ENCODE data around the gene NEK7.
"Not testable (repeated sequence)": the region's sequence is repeated elsewhere in the genome, so short reads cannot be mapped to it uniquely, and the experiment has no call there.

NEK7 gene

DNA sequence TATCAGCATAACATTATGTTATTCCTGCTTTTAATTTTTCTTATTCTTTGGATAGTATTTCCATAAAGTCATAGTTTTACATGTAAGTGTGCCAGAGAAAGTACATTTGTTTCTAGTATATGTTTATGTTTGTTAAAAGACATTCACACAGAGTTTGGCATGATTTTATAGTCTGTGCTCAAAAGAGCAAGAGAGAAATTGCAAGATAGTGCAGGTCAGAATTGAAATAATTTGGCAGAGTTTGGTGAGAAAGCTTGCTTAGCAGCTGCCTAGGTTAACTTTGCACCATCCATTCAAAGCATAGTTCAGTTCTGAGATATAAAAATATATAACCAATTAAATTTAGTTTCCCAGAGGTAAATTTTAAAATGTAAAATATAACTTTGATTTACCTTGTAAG is 17.0 kb downstream of the NEK7 start:
- DNase-seq = no peak

DNA sequence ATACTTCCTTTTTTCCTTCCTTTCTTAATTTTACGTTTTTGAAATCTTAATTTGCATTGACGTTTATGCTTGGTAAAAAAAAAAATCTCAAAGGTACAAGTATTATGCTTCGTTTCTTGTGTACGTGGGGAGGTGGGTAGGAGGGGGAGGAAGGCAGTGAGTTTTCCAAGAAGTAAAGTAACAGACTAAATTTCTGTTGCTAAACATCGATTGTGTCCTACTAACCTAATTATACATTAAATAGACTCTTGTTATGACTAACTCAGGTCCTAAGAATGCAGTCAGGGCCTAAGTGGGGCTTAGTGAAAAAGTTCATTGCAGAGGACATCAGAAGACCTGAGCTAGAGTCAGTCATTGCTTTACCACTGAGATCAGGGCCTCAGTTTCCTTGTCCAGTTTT is 17.5 kb downstream of the NEK7 start:
- DNase-seq = no peak

- no peak for DNase-seq
Measured at GRCh38 chr1:198175423-198176170, 18.8 kb downstream of the NEK7 start.

DNA sequence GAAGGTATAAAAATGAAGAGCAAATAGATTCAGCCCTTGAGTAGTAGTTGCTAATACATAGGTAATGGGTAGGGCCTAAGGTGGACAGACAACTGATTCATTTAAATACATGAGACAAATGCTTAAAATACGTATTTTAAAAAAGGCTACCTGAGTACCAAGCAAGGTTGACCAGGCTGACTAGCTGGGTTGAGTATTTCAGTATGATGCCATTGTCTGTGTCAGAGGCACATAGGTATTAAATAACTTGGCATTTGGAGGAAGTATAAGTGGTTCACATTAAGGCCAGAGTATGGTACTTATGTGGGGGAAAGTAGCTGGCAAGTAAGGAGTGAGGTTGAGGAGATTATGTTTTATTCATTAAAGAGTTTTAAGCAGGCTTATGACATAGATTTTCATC is 19.4 kb downstream of the NEK7 start:
- no peak for DNase-seq

DNA sequence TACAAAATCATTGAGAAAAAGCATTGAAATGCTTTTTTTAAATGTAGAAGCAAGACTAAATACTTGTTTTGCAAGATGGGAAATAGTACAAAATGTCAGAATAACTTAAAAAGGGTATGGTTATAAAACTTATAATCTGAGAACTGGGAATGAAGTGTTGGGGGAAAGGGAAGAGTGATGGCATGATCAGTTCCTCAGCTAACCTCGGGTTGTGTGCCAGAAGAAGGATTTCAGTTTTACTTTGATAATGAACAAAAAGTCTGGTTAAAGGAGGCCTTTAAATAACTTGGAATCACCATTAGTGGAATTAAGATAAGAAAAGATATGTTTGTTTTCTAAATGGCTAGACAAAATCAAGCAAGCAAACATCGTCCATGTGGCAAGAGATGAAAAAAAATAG is 20.7 kb downstream of the NEK7 start:
- no peak for DNase-seq

GRCh38 chr1:198178615-198179014 is 21.8 kb downstream of the NEK7 start:
- DNase-seq = no peak

- no peak for DNase-seq
Measured at GRCh38 chr1:198179556-198179981, 22.8 kb downstream of the NEK7 start.

DNA sequence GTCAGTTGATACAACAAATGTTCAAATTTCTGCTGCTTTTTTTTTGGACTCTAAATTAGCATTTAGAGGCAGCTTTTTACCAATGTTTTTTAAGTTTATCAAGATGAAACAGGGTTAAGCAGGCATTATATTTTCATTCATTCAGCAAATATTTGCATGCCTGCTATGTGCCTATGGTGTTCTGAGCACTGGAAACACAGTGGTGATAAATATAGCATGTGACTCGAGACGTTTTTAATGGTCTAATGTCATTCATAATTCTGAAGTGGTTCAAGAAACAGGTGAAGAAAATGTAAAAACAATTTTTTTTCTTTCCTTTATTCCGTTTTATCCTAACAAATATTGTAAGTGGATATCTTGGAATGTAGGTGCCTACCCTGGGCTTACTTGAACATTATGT is 26.8 kb downstream of the NEK7 start:
- no peak for DNase-seq

GRCh38 chr1:198184516-198184915 is 27.7 kb downstream of the NEK7 start:
- DNase-seq = no peak

GRCh38 chr1:198185146-198185545 is 28.3 kb downstream of the NEK7 start:
- no peak for DNase-seq

DNA sequence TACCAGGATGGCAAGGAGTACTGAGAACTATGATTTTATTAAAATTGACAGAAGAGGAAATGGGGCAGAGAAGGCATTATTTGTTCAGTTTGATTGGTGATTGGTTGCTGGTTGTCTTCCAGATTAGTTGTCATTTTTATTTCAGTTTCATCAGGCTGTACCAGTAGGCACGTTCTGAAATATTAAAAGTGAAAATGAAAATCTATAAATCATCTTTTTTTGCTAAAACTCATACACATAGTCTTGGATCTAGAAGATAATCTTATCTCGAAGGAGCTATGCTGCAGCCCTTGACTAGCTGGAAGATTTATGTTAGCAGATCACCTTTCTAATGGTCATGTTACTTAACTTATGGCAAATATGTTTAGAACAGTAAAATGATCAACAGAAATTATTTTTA is 29.0 kb downstream of the NEK7 start:
- no peak for DNase-seq

DNA sequence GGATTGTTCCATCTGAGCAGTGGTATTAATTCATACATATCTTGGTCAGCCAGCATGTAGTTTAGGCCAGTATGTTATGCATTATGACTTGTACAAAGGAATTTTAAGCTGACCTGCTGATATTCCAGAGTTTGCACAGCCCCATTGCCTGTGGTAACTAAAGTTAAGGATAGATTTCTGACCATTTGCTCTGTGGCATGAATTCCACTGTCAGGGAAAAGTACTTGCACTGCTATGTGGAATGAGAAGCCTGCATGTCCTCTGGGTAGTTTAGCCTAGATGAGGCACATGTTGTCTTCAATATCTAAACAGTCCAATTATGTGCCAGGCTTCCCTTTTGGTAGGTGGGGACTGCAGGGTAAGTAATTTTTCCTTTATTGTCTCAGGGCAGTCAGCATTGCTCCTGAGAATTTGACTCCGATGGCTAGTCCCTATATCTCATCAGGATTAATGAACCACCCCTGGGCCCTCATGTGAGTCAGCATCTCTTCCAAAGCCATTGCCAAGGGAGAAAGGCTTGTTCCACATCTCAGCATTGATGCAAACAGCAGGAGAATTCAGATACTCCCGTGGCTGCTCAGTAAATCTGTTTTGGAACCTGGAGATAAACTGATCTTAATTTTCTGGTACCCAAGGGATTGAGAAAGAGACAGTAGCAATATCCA is 30.2 kb downstream of the NEK7 start:
- no peak for DNase-seq

DNA sequence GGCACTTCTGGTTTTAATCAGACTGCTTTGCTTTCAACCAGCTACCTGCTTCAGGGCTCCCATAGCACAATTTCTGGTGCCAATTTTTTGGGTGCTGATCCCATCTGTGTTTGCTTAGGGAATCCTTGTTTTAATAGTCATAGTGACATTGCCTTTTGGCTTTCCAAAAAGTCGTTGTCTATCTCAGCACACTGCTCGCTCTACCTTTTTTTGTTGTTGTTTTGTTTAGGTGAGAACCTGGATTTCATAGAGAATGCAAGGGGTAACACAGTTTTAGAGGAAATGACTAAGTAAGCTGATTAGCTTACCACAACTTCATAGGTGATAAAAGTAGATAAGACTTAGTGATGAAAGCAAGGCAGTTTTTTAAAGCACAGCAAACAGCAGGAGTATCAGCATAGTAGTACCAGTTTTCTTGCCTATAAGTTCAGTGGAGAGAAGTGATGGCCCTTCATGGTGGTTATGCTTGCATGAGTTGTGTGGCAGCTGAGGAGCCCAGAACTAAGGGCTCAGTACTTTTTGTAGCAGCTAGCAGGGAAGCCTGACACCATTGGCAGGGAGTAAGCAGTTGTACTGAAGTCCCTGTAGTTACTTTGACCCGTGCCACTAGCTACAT is 31.3 kb downstream of the NEK7 start:
- no peak for DNase-seq

- DNase-seq = no peak
Measured at GRCh38 chr1:198191117-198191516, 34.3 kb downstream of the NEK7 start.

GRCh38 chr1:198193871-198194270 is 37.1 kb downstream of the NEK7 start:
- not testable (repeated sequence) for DNase-seq

DNA sequence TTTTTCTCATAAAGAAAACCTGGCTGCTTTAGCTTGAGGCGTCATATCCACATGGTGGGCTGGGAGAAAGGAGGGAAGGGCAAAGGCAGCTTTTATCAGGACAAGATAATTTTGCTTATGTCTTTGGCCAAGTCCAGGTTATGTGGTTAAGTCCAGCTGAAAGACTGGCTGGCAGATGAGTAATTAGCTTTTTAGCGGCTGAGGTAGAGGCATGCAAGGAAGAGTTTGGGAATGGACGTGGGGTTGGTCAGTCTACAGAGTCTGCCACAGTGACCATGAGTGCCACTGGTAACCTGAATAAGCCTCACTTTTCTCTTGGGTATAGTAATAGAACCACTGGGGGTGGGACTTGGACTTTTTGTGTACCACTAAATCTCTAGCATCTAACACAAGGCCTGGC is 39.8 kb downstream of the NEK7 start:
- DNase-seq = no peak

DNA sequence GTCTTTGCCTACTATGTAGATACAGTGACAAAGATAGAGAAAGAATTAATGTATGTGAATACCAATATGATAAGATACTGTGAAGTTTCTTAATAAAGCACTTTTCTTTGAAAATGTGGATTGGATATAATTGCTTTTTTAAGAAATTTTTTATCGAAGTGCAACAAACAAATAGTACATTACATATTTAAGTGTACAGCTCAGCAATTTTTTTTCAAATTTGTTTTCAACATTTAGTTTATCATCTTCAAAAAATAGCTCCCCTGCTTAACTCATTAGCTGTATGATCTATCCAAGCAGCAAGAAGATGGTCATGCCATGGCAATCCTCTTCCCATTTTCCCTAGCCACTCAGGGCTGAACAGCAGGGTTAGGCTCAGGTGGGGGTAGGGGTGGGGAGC is 40.5 kb downstream of the NEK7 start:
- DNase-seq = no peak

- DNase-seq = no peak
Measured at GRCh38 chr1:198199105-198199504, 42.3 kb downstream of the NEK7 start.

GRCh38 chr1:198201956-198202784 is 45.4 kb downstream of the NEK7 start:
- no peak for DNase-seq

DNA sequence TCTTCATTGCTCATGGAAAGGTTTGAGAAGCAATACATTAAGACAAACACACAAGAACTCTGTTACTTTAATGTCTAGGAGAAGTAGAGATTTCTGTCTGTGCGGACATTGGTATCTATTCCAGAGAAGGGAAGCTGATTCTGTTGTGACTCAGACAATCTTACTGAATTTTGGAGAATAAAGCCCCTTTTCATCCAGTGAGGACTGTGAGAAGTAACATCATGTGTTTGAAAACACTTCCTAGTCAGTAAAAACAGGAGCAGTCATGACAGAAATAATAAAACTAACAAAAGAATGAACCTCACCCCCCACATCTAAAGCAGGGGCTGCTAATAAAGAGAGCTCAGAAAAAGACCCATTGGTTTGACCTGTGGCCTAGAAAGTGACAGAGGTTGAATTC is 46.6 kb downstream of the NEK7 start:
- DNase-seq = no peak

- no peak for DNase-seq
Measured at GRCh38 chr1:198205016-198205684, 48.4 kb downstream of the NEK7 start.

- DNase-seq = no peak
Measured at GRCh38 chr1:198206292-198206691, 49.5 kb downstream of the NEK7 start.

- DNase-seq = no peak
Measured at GRCh38 chr1:198211696-198212095, 54.9 kb downstream of the NEK7 start.
